T-helper 1 cell (primary cell): ENCODE results near the gene NDST1.

Source experiments
- DNase-seq, 5 donors: peaks; one replicate each; pipeline ENCODE4 v3.0.0-alpha.2; 2012 to 2020

Gene NDST1

GRCh38 chr5:150590979-150591695, 83.2 kb downstream of the NDST1 start:
- DNase-seq: no peak

GRCh38 chr5:150593593-150593992, 85.7 kb downstream of the NDST1 start:
- DNase-seq: no peak

- no peak for DNase-seq
These were observed 86.1 kb downstream of the NDST1 start for GRCh38 chr5:150593996-150594395.

DNA sequence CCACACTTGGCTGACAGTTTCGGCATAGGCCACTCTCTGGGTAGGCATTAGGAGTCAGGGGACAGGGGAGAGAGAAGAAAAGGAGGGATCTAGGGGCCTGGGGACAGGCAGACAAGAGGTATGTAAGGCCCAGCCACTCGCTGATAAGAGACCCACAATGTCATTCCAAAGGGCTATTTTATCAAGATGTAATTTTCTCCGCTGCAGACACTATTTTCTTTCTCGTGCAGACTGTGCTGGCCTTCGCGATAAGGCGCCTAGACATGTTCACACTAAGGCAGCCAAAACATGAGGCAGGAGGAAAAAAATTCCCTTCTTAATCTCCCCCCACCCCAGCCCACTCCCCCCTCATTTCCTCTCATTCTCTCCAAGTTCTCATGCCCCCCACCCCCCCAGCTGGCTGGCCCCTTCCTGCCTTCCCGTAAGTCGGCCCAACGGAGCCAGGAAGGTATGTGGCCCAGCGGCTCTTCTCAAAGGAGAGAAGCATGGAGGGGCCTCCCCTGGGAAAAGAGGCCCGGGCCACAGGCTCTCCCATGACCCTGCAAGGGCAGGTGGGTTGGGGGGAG, 87.6 kb downstream of the NDST1 start:
- no peak for DNase-seq

DNA sequence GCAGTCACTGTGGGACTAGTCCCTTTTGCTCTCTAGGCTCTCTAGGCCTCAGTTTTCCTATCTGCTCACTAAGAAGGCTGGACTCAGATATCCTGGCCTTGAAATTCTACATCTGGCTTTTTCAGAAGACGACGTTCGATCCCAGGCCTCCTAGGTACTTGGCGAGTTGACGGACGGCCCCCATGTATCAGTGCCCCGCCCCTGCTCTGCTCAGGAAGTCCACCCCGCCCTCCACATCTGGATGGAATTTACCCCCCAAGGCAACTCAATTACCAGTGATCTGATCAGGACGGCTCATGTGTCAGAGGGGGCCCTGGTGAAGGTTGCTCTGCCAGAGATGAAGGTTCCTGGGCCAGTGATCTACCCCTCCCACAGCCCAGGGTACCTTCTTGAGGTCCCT, 88.4 kb downstream of the NDST1 start:
- no peak for DNase-seq

DNA sequence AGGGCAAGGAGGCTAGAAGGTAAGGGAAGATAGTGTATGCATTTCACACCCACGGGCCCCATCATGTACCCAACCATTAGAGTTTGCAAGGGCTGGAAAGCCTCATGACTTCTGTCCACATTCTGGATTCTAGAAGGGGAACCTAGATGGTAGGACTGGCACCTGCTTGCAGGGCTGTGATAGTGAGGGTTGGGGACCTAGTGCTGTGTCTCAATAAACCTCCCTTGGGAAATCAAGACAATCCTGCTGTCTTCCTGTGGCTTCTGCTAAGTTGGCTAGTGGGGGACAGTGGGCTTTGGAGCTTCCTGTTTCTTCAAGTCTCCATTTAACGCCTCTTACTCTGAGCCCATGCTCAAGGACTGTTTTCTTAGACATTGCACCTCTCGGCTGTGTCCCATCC, 88.9 kb downstream of the NDST1 start:
- no peak for DNase-seq

DNA sequence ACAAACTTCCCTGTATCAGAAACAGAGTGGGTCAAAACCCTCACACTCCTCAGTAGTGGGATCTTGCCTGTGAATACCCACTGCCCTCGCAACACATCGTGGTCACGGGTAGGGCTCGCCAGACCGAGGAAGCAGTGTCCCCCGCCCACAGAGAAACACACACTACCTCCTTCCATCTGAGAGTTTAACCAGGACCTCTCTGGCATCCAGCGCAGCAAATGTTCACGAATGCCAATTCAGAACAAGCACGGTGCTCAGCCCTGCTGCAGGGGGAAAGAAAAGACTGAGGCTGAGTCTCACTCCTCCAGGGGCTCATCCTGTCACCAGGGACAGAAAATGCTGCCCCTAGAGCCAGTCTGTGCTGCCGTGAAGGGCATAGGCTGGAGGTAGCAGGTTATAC, 90.1 kb downstream of the NDST1 start:
- no peak for DNase-seq

GRCh38 chr5:150598821-150599273, 90.9 kb downstream of the NDST1 start:
- no peak for DNase-seq

DNA sequence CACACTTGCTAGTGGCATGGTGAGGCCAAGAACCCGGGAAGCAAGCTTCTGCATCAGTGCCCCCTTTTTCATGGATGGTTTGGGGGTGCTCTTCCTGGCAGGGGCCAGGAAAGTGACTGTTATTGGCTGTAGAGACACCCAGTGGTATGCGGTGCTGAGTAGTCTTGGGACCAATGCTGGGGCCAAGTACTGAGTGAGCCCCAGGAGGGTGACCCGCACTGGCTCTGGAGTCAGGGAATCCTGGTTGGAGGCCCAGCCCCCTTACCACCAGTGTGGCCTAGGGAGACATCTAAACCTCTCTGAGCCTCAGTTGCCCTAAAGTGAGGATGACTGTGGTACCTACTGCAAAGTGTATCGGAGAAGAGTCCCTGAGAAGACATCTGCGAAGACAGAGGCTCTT, 91.3 kb downstream of the NDST1 start:
- no peak for DNase-seq

GRCh38 chr5:150599917-150600511, 92.1 kb downstream of the NDST1 start:
- DNase-seq: no peak

DNA sequence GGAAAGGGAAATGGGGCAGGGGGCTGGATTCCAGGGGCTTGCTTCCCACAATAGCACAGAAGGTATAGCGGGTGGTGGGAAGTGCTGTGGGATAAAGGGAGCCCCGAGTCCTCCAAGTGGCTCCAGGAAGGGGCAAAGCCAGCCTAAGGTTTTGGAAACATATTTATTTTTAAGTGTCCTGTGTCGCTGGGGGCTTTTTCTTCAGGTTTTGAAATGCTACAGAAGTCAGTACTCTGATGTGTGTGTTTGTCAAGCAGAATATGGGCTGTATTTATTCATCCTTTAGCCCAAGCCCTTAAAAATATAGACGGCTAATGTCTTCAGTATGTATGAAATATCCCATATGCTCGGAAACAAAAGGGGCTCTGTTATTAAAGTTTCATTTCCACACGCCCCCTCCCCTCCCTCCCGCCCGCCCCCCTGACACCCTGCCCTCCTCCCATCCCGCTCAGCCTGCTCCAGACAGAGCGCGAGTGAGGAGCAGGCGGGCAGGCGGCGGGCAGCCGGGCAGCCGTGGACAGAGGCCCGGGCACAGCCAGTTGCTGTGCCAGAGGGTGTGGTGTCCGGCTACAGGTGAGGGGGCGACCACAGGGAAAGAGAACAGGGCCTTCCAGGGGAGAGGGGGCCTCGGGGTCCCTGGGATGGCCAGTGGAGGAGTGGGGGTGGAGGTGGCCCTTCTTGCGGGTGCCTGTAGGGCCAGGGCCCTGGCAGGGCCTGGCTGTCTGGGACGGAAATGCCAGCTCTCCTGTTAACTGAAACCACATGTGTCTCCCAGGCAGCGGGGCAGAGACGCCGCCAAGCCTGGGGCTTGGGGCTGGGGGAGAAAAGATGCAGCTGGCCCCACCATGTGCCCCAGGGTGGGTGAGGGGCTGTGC, 92.9 kb downstream of the NDST1 start:
- no peak for DNase-seq

DNA sequence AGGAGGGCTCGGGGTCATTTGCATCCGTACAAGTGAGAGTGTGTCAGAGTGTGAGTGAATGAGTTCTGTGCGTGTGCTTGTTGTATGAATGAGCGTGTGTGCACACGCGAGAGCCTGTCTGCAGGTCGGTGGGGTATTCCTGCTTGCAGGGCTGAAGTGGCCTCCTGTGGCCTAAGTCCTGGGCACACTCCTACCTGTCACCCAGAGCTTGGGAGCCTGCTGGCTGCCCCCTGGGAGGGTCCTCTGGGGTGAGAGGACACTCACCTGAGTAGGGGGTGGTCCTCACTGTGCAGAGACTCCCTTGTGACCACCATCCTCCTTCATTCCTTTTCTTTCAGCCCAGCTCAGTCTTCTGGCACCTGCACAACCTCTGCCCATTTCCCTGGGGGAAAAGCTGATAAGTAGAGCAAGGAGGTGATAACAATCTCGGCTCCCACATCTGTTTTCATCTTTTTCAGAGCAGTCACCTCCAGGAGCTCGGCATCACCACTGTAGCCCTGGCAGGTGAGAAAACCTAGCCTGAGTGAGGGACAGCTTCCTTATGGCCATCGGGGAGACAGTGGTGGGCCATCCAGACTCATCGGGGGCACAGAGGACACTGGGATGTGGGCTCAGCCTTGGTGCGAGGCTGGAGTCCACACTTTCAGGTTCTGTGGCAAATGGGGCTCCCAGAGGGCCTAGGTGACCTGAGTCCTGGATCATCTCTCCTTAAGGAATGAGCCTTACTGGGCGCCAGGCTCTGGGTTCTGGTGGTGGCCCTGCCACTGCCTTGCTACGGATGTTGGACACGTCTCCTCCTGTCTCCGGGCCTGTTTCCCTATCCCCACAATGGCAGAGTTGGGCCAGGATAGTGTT, 93.8 kb downstream of the NDST1 start:
- no peak for DNase-seq

GRCh38 chr5:150603052-150603451, 95.1 kb downstream of the NDST1 start:
- no peak for DNase-seq

DNA sequence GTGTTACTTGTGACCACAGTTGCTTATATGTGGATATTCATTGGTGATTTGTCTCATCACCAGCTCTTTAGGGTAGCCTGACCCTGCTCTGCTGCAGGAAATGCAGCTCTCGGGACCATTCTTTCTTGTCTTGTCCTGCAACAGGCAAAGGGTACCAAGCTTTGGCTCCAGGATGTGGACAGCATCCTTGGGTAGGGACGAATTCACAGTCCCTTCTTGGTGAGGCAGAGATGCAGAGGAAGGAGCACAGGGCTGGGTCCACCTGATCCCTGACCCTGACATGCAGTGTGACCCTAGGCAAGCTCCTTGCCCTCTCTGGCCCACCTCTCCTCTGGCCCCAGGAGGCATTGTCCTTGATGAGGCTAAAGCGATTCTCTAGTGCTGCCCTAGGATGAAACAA, 95.6 kb downstream of the NDST1 start:
- DNase-seq: no peak

DNA sequence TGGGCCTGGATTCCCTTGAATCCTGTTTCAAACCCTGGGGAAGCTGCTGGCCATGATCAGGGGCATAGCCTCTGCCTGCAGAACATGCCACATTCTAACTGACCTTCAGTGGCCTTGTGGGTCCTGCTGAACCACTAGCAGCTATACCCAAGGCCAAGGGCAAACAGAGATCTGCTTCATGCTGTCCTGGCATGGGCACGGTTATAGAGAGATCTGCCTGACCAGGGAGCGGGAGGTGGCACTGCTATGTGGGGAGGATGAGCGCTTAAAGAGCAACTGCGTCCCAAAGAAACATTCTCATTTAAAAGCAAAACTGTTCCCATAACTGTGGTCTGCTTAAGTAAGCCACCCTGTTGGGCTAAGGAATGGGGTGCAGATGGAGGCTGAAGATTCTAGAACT, 96.1 kb downstream of the NDST1 start:
- no peak for DNase-seq

DNA sequence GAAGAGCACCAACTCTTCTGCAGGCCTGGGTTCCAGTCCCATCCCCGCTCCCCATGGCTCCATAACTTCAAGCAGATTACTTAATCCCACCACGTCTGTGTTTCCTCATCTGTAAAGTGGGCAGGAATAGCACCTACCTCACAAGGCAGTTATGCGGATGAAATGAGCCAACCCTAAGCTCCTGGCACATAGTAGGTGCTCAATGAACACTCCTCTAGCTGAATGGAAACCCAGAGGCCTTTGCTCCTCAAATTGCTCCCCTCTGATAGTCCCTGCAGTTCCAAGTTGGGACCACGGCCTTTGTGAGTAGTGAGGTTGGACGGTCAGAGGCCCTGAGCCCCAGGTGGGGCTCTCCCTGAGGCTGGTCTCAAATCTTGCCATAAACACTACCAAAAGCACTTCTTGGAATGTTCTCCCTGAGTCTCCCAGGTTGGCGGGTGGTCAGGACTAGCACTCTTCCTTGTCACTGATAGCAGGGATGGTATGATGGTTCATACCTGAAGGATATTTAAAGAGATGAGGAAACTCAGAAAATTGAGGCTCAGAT, 97.0 kb downstream of the NDST1 start:
- DNase-seq: no peak

- DNase-seq: no peak
These were observed 97.6 kb downstream of the NDST1 start for GRCh38 chr5:150605546-150605945.

DNA sequence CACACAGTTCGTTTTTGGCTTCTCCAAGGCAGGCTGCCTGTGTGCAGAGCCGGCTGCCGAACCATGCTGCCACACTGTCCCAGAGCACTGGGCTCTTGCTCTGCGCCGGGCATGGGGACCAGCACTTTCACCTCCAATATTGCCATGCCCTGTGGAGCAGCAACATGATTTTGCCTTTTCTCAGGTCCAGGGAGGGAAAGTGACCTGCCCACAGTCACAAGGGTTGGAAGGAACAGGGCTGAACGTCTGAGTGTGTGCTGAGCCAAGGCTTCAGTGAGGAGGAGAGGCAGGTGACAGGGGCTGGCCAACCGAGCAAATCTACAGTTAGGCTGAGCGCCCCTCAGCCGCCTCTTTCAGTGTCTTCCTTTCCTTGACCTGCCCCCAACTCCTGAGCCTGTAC, 98.5 kb downstream of the NDST1 start:
- no peak for DNase-seq

GRCh38 chr5:150607105-150607504, 99.2 kb downstream of the NDST1 start:
- no peak for DNase-seq
